Keratinocyte (primary cell): Measurements from ENCODE around the gene ZNF2. TPM values are rescaled to one million over a fixed set of nuclear protein-coding genes. Genes with fewer than 3 reads are reported as not detected.

Source experiments
- DNase-seq: peaks from one replicate; pipeline ENCODE4 v3.0.0-alpha.2; 2011; ENCODE audit warnings: low read depth, missing footprints, low spot score
- FAIRE-seq: peaks from 2 replicates; lab custom pipeline; 2011; peaks lifted over from hg19 to GRCh38; lab: Jason Lieb, UNC
- H2AFZ ChIP-seq: 2 replicates; pipeline ENCODE4 v1.6.0; 2012; ENCODE audit warnings: low read length, control low read depth, inconsistent platforms; ENCODE audit not compliant: control insufficient read depth
- H3K27ac ChIP-seq: 2 replicates; pipeline ENCODE4 v1.5.1; 2011; ENCODE audit warnings: low read length; ENCODE audit not compliant: control insufficient read depth, insufficient read depth
- H3K27me3 ChIP-seq: 3 replicates; pipeline ENCODE4 v1.6.0; 2011; ENCODE audit warnings: low read length; ENCODE audit not compliant: control insufficient read depth, insufficient read depth; ENCODE audit errors: extremely low read depth
- H3K36me3 ChIP-seq, 2 experiments: 2 replicates in 1 of 2; 3 replicates in 1 of 2; pipeline ENCODE4 v1.5.1; 2011; ENCODE audit warnings: low read length in 2 of 2, mild to moderate bottlenecking in 1 of 2; ENCODE audit not compliant: control insufficient read depth in 2 of 2, insufficient read depth in 2 of 2; ENCODE audit errors: extremely low read depth in 1 of 2
- H3K4me1 ChIP-seq: 3 replicates; pipeline ENCODE4 v1.5.1; 2011; ENCODE audit warnings: low read length; ENCODE audit not compliant: control insufficient read depth, insufficient read depth; ENCODE audit errors: extremely low read depth
- H3K4me2 ChIP-seq: 3 replicates; pipeline ENCODE4 v1.6.0; 2011; ENCODE audit warnings: low read depth, low read length; ENCODE audit not compliant: control insufficient read depth, insufficient read depth; ENCODE audit errors: extremely low read depth
- H3K4me3 ChIP-seq, 3 experiments: fragments of 200-600 bp in 1 of 3; sonication (generic) in 1 of 3; 2 replicates in 2 of 3; 3 replicates in 1 of 3; pipeline ENCODE4 v1.5.1; 2011 to 2016; ENCODE audit warnings: low read length in 3 of 3, mild to moderate bottlenecking in 3 of 3, control low read depth in 2 of 3, inconsistent platforms in 1 of 3, low read depth in 1 of 3, mixed read lengths in 1 of 3, mixed run types in 1 of 3, moderate library complexity in 1 of 3; ENCODE audit not compliant: control insufficient read depth in 2 of 3, insufficient read depth in 2 of 3; ENCODE audit errors: extremely low read depth in 1 of 3
- H3K79me2 ChIP-seq: 2 replicates; pipeline ENCODE4 v1.6.0; 2012; ENCODE audit warnings: low read length; ENCODE audit not compliant: control insufficient read depth, insufficient read depth
- H3K9ac ChIP-seq: 3 replicates; pipeline ENCODE4 v1.6.0; 2011; ENCODE audit warnings: low read length; ENCODE audit not compliant: control insufficient read depth, insufficient read depth; ENCODE audit errors: extremely low read depth
- H3K9me1 ChIP-seq: 3 replicates; pipeline ENCODE4 v1.6.0; 2011; ENCODE audit warnings: low read length; ENCODE audit not compliant: control insufficient read depth, insufficient read depth; ENCODE audit errors: extremely low read depth
- H3K9me3 ChIP-seq: 2 replicates; pipeline ENCODE4 v1.5.1; 2012; ENCODE audit warnings: low read depth, low read length; ENCODE audit not compliant: control insufficient read depth
- H4K20me1 ChIP-seq: 3 replicates; pipeline ENCODE4 v1.6.0; 2011; ENCODE audit warnings: low read length; ENCODE audit not compliant: control insufficient read depth, insufficient read depth; ENCODE audit errors: extremely low read depth
- CTCF ChIP-seq, 3 experiments: IDR thresholded peaks in 1 of 3; conservative IDR thresholded peaks in 1 of 3; optimal IDR thresholded peaks in 1 of 3; 2 replicates in 2 of 3; 3 replicates in 1 of 3; pipeline versions ENCODE3 to v1.5.1; 2011; ENCODE audit warnings: low read length in 3 of 3, mild to moderate bottlenecking in 3 of 3, moderate library complexity in 2 of 3, control low read depth in 1 of 3, inconsistent platforms in 1 of 3; ENCODE audit not compliant: insufficient read depth in 2 of 3; ENCODE audit errors: extremely low read depth in 1 of 3
- EZH2 ChIP-seq: IDR thresholded peaks from one replicate; pipeline ENCODE4 v1.6.1; 2012; ENCODE audit warnings: inconsistent platforms, mild to moderate bottlenecking, low read length, moderate library complexity
- dilution Hi-C: fragments of 300-500 bp; cut with MboI; formaldehyde crosslinking; loops from one replicate; pipeline ENCODE4 v1.7.0; 2020; ENCODE audit warnings: low sequenced_read_pairs; ENCODE audit not compliant: extremely low pct_ligation_motif_present
- polyA plus RNA-seq, 5 experiments: library from polyadenylated mRNA; depleted of rRNA in 3 of 5; stranded (reverse) in 3 of 5; stranded (forward) in 1 of 5; unstranded in 1 of 5; fragments of >200 nt; gene quantifications; 1 replicate in 1 of 5; 2 replicates in 3 of 5; 3 replicates in 1 of 5; pipeline versions ENCODE4 v1.2.1 to v1.2.3, GENCODE V29; 2011 to 2012; ENCODE audit warnings: missing spikeins in 2 of 5, low read depth in 1 of 5, low replicate concordance in 1 of 5

ZNF2 gene
- polyA plus RNA-seq, 1 donor (not counting 4 experiments of a cell fraction or from before 2014, with no cell fraction given), result 3.1 TPM

- Histone ChIP-seq H3K4me1 (no peaks in the 10 kb centered on the region), H3K4me3 (no peak overlapping the region), H3K9me1 (no peaks in the 10 kb centered on the region), H3K9ac (no peak overlapping the region), H4K20me1 (no peaks in the 10 kb centered on the region), H2AFZ (no peak overlapping the region), H3K27ac (no peak overlapping the region), H3K9me3 (peaks cover 64% of the 10 kb centered on the region), H3K36me3 (peaks cover 6 to 14% of the 10 kb centered on the region in 2 experiments), H3K27me3 (no peaks in the 10 kb centered on the region), H3K4me2 (no peak overlapping the region), H3K79me2 (no peaks in the 10 kb centered on the region)
- FAIRE-seq (no peak), DNase-seq (no peak)
- no peak for TF ChIP-seq EZH2
- no peak for TF ChIP-seq CTCF (optimal IDR thresholded peaks at IDR 0.05 in 1 of 3, IDR thresholded peaks at IDR 0.05 in 1 of 3, conservative IDR thresholded peaks at IDR 0.05 in 1 of 3; ENCODE audit: extremely low read depth in 1 of 3, insufficient read depth in 2 of 3, low read length in 3 of 3)
- dilution Hi-C loops, result no loop called here
Measured at GRCh38 chr2:95215018-95215612, 49.5 kb downstream of the ZNF2 start.

GRCh38 chr2:95220449-95220848, 54.8 kb downstream of the ZNF2 start:
- no peak overlapping the region for H3K9ac ChIP-seq
- H4K20me1 ChIP-seq, result no peaks in the 10 kb centered on the region
- no peak overlapping the region for H3K27ac ChIP-seq
- H3K4me3 ChIP-seq, result no peak overlapping the region
- no peak overlapping the region for H2AFZ ChIP-seq
- no peaks in the 10 kb centered on the region for H3K9me1 ChIP-seq
- FAIRE-seq (no peak), DNase-seq (no peak)
- no peak for TF ChIP-seq CTCF (optimal IDR thresholded peaks at IDR 0.05 in 1 of 3, IDR thresholded peaks at IDR 0.05 in 1 of 3, conservative IDR thresholded peaks at IDR 0.05 in 1 of 3; ENCODE audit: extremely low read depth in 1 of 3, insufficient read depth in 2 of 3, low read length in 3 of 3)
- no peak for TF ChIP-seq EZH2
- no peak overlapping the region for H3K4me2 ChIP-seq
- dilution Hi-C loops, result no loop called here
- no peaks in the 10 kb centered on the region for H3K36me3 ChIP-seq
- H3K27me3 ChIP-seq, result no peaks in the 10 kb centered on the region
- H3K4me1 ChIP-seq, result no peaks in the 10 kb centered on the region
- no peaks in the 10 kb centered on the region for H3K79me2 ChIP-seq
- H3K9me3 ChIP-seq, result peaks cover 35% of the 10 kb centered on the region
